ENCODE results near the gene KIF22. TPM values are rescaled to one million over a fixed set of nuclear protein-coding genes. Genes with fewer than 3 reads are reported as not detected.

The KIF22 gene
- total RNA-seq, 3 donors from 2014 or later (not counting 1 experiment from before 2014, with no cell fraction given) = 73.4 to 96.0 (median 86.5) TPM

DNA sequence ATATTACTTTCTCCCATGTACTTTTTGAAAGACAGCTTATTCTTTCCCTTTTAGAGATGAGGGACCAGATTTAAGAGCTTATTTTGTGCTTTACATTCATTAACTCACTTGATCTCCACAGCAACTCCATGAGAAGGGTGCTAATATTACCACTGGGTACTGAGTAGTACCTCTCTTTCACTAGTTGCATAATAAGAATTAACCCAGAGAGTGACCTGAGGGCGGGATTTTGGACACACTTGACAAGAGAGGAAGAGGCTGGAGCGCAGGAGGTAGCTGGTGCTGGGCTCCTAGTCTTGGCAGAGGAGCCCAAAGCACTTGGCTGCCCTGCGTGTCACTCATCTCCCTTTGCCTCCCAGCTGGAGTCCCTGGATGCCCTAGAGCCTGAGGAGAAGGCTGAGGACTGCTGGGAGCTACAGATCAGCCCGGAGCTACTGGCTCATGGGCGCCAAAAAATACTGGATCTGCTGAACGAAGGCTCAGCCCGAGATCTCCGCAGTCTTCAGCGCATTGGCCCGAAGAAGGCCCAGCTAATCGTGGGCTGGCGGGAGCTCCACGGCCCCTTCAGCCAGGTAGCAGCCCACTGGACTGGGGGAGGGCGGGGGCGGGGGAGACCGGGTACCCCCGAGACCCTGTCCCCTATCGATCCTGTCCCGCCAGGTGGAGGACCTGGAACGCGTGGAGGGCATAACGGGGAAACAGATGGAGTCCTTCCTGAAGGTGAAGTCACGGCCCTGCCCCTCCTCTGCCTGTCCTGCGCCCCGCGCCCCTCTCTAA is 14.1 kb downstream of the KIF22 start:
- Mint-ChIP-seq H3K4me1 (peaks cover 30 to 42% of the 10 kb centered on the region in 2 donors), H3K4me3 (peak overlapping the region; percentile 100), H3K27me3 (ENCODE audit: low read depth in 2 of 2) (no peaks in the 10 kb centered on the region), H3K9me3 (no peaks in the 10 kb centered on the region), H3K27ac (peak overlapping the region; percentile 98 to 99), H3K36me3 (no peaks in the 10 kb centered on the region)
- H3K4me1 ChIP-seq (ENCODE audit: control insufficient read depth, insufficient read depth, low read length) = peaks cover 35% of the 10 kb centered on the region
- DNase-seq (no peak), ATAC-seq (no peak)
- H3K9me3 ChIP-seq (ENCODE audit: control insufficient read depth, insufficient read depth, low read length) = no peaks in the 10 kb centered on the region
- intact Hi-C loops (cut with micrococcal nuclease) = loop anchor here (1.0 to 5.0 kb wide), 4 partner anchors 14 to 568 kb away; partner anchors contain the start of genes KIF22, MYL11, TAOK2 and TBC1D10B
- H3K4me3 ChIP-seq (ENCODE audit: low read length) = peak overlapping the region; percentile 66
- TF ChIP-seq, protein P1, sequence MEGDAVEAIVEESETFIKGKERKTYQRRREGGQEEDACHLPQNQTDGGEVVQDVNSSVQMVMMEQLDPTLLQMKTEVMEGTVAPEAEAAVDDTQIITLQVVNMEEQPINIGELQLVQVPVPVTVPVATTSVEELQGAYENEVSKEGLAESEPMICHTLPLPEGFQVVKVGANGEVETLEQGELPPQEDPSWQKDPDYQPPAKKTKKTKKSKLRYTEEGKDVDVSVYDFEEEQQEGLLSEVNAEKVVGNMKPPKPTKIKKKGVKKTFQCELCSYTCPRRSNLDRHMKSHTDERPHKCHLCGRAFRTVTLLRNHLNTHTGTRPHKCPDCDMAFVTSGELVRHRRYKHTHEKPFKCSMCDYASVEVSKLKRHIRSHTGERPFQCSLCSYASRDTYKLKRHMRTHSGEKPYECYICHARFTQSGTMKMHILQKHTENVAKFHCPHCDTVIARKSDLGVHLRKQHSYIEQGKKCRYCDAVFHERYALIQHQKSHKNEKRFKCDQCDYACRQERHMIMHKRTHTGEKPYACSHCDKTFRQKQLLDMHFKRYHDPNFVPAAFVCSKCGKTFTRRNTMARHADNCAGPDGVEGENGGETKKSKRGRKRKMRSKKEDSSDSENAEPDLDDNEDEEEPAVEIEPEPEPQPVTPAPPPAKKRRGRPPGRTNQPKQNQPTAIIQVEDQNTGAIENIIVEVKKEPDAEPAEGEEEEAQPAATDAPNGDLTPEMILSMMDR (IDR thresholded peaks at IDR 0.05) = no peak
- 18% methylated on average over 26 of the region's 26 CpGs for WGBS (ENCODE audit: insufficient coverage)
- no peaks in the 10 kb centered on the region for H3K27me3 ChIP-seq (ENCODE audit: control insufficient read depth, insufficient read depth, low read length)
- H3K27ac ChIP-seq (ENCODE audit: low read length) = peak overlapping the region; percentile 87
- peaks cover 25% of the 10 kb centered on the region for H3K36me3 ChIP-seq (ENCODE audit: control insufficient read depth, insufficient read depth, low read length)

- Histone ChIP-seq H3K4me1 (ENCODE audit: control insufficient read depth, insufficient read depth, low read length) (peaks cover 44% of the 10 kb centered on the region), H3K4me3 (ENCODE audit: low read length) (peak overlapping the region; percentile 66), H3K27me3 (ENCODE audit: control insufficient read depth, insufficient read depth, low read length) (no peaks in the 10 kb centered on the region), H3K9me3 (ENCODE audit: control insufficient read depth, insufficient read depth, low read length) (no peaks in the 10 kb centered on the region), H3K27ac (ENCODE audit: low read length) (peak overlapping the region; percentile 87), H3K36me3 (ENCODE audit: control insufficient read depth, insufficient read depth, low read length) (peaks cover 29% of the 10 kb centered on the region)
- WGBS (ENCODE audit: insufficient coverage) = under 1% methylated on average over 83 of the region's 103 CpGs
- no peaks in the 10 kb centered on the region for H3K9me3 Mint-ChIP-seq
- peak; percentile 66 to 88 (median 66) for ATAC-seq
- intact Hi-C loops (cut with micrococcal nuclease) = loop anchor here (1.0 to 5.0 kb wide), 4 partner anchors 15 to 567 kb away; partner anchors contain the start of genes KIF22, MYL11, TAOK2 and TBC1D10B
- H3K27ac Mint-ChIP-seq = peak overlapping the region; percentile 98 to 99
- peaks cover 31 to 46% of the 10 kb centered on the region in 2 donors for H3K4me1 Mint-ChIP-seq
- DNase-seq = peak; percentile 96 to 98
- H3K36me3 Mint-ChIP-seq = no peaks in the 10 kb centered on the region
- peak overlapping the region; percentile 100 for H3K4me3 Mint-ChIP-seq
- TF ChIP-seq, protein P1 (IDR thresholded peaks at IDR 0.05) = no peak
- H3K27me3 Mint-ChIP-seq (ENCODE audit: low read depth in 2 of 2) = no peaks in the 10 kb centered on the region
These were observed 14.9 kb downstream of the KIF22 start for GRCh38 chr16:29805232-29806098.

GRCh38 chr16:29806099-29806579 is 15.6 kb downstream of the KIF22 start, which contains the start of gene MAZ:
Gene MAZ, plus strand, starts transcription at chr16:29806529. Its CDS starts 173 bp downstream, at chr16:29806702.
- Mint-ChIP-seq H3K27ac (peak within 1 kb of the TSS; percentile 98 to 99), H3K4me1 (peaks cover 38 to 53% of the 10 kb centered on the region in 2 donors), H3K4me3 (peak within 1 kb of the TSS; percentile 100), H3K27me3 (ENCODE audit: low read depth in 2 of 2) (no peaks in the 10 kb centered on the region), H3K36me3 (no peaks in the 10 kb centered on the region), H3K9me3 (no peaks in the 10 kb centered on the region)
- peaks cover 24% of the 10 kb centered on the region for H3K36me3 ChIP-seq (ENCODE audit: control insufficient read depth, insufficient read depth, low read length)
- peaks cover 50% of the 10 kb centered on the region for H3K4me1 ChIP-seq (ENCODE audit: control insufficient read depth, insufficient read depth, low read length)
- peak; percentile 3 to 18 (median 8) for ATAC-seq
- peak within 1 kb of the TSS; percentile 94 for H3K27ac ChIP-seq (ENCODE audit: low read length)
- H3K27me3 ChIP-seq (ENCODE audit: control insufficient read depth, insufficient read depth, low read length) = no peaks in the 10 kb centered on the region
- TF ChIP-seq, protein P1 (IDR thresholded peaks at IDR 0.05) = no peak
- H3K9me3 ChIP-seq (ENCODE audit: control insufficient read depth, insufficient read depth, low read length) = no peaks in the 10 kb centered on the region
- DNase-seq = peak; percentile 58 to 89
- intact Hi-C loops (cut with micrococcal nuclease) = loop anchor here (5.0 kb wide), 3 partner anchors 166 to 566 kb away; partner anchors contain the start of genes MYL11, TAOK2 and TBC1D10B
- peak within 1 kb of the TSS; percentile 66 for H3K4me3 ChIP-seq (ENCODE audit: low read length)
- WGBS (ENCODE audit: insufficient coverage) = 0% methylated on average over 20 of the region's 67 CpGs
